ENCODE measurements around the gene LPAR3.

The LPAR3 gene, protein sequence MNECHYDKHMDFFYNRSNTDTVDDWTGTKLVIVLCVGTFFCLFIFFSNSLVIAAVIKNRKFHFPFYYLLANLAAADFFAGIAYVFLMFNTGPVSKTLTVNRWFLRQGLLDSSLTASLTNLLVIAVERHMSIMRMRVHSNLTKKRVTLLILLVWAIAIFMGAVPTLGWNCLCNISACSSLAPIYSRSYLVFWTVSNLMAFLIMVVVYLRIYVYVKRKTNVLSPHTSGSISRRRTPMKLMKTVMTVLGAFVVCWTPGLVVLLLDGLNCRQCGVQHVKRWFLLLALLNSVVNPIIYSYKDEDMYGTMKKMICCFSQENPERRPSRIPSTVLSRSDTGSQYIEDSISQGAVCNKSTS

DNA sequence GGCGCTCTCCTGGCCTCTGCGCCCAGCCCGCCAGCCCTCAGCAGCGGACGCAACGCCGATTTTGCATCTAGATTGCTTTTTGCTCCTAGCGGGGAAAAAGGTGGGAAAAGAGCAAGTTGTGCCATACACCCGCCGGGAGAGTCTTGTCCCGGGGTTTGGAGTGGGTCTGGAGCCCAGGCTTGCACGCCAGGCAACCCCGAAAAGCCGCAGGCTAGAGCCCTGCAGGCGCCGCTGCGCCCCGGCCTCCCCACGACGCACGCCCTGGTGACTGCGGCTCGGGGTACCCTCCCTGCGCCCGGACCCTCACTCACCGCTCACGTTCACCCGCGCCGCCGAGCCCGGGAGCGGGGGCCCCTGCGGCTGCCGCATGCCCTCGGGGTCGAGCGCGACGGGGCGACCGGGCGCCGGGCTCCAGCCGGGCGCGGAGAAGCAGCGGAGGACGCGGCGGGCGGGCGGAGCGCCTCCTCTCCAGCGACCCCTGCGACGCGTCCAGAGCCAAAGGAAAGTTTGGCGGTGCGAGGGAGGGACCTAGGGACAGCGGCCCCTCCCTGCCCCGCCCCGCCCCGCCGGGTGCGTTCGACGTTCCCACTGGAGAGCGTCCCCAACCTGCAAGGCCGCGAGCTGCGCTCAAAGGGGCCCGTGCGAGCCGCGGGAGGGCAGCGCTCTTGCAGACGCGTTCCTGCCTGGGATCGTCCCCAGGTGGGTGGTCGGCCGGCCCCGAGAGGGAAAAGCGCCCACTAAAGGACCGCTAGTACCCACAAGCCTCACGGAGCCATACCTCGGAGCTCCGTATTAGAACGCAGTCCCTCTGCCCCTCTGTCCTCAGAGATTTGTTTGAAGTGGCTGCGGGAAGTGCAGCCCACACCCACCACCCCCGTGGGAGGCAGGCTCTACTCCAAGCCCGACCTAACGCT, at the start of gene LPAR3:
TSS of gene LPAR3 (minus strand) at position 502 of the 914 bp plus-strand sequence. CDS start 27,086 bp downstream, outside the sequence.
- H3K4me1 ChIP-seq (ENCODE audit: control insufficient read depth, low read length) = no peaks in the 10 kb centered on the region
- no peaks in the 10 kb centered on the region for H3F3A ChIP-seq (ENCODE audit: control insufficient read depth, insufficient read depth)
- no peaks in the 10 kb centered on the region for H3K27me3 ChIP-seq (ENCODE audit: control insufficient read depth, low read length)
- H3K36me3 ChIP-seq (ENCODE audit: control insufficient read depth, low read length) = no peaks in the 10 kb centered on the region
- no peak within 1 kb of the TSS for H3K4me2 ChIP-seq (ENCODE audit: low read length)
- no peak within 1 kb of the TSS for H3K27ac ChIP-seq (ENCODE audit: low read depth, low read length)
- no peaks in the 10 kb centered on the region for H4K20me1 ChIP-seq (ENCODE audit: control insufficient read depth, insufficient read depth, low read depth, low read length)
- H3K9me2 ChIP-seq (replicated peaks; ENCODE audit: control insufficient read depth, low read length) = no peaks in the 10 kb centered on the region
- H3K9me3 ChIP-seq (ENCODE audit: control insufficient read depth, insufficient read depth, low read length) = no peaks in the 10 kb centered on the region; the same call in 1 of the 2 replicates
- TF ChIP-seq, protein P1, sequence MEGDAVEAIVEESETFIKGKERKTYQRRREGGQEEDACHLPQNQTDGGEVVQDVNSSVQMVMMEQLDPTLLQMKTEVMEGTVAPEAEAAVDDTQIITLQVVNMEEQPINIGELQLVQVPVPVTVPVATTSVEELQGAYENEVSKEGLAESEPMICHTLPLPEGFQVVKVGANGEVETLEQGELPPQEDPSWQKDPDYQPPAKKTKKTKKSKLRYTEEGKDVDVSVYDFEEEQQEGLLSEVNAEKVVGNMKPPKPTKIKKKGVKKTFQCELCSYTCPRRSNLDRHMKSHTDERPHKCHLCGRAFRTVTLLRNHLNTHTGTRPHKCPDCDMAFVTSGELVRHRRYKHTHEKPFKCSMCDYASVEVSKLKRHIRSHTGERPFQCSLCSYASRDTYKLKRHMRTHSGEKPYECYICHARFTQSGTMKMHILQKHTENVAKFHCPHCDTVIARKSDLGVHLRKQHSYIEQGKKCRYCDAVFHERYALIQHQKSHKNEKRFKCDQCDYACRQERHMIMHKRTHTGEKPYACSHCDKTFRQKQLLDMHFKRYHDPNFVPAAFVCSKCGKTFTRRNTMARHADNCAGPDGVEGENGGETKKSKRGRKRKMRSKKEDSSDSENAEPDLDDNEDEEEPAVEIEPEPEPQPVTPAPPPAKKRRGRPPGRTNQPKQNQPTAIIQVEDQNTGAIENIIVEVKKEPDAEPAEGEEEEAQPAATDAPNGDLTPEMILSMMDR (IDR thresholded peaks at IDR 0.05; ENCODE audit: low read depth, low read length, poor library complexity, severe bottlenecking) = no peak
- no peak within 1 kb of the TSS for H3K4me3 ChIP-seq (ENCODE audit: low read length)
- H3K79me2 ChIP-seq (ENCODE audit: control insufficient read depth, low read length) = no peaks in the 10 kb centered on the region

DNA sequence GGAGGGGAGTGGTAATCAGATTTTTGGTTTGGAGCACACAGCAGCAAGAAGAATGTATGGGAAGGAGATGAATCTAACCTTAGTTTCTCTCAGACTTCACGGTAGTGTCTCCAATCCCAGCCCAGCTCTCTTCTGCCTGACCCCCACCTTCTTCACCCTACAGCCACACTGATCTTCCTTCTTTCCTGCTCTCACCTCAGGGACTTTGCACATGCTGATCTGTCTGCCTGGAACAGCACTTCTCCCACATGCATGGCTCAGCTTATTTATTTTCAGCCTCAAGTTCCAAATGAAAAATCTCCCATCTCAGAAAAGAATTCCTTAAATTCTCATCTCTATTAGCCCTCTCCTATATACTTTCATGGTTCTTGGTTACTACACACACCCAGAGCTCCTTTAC, 48.8 kb upstream of the LPAR3 start:
- Histone ChIP-seq H3F3A (ENCODE audit: control insufficient read depth, insufficient read depth) (peaks cover 3% of the 10 kb centered on the region; the same call in 1 of the 2 replicates), H3K27me3 (ENCODE audit: control insufficient read depth, low read length) (no peaks in the 10 kb centered on the region), H3K4me3 (ENCODE audit: low read length) (no peak overlapping the region), H3K4me1 (ENCODE audit: control insufficient read depth, low read length) (peaks cover 13% of the 10 kb centered on the region), H3K36me3 (ENCODE audit: control insufficient read depth, low read length) (peaks cover 19% of the 10 kb centered on the region), H3K9me2 (replicated peaks; ENCODE audit: control insufficient read depth, low read length) (no peaks in the 10 kb centered on the region), H3K27ac (ENCODE audit: low read depth, low read length) (no peak overlapping the region), H3K79me2 (ENCODE audit: control insufficient read depth, low read length) (no peaks in the 10 kb centered on the region), H3K9me3 (ENCODE audit: control insufficient read depth, insufficient read depth, low read length) (no peaks in the 10 kb centered on the region), H3K4me2 (ENCODE audit: low read length) (no peak overlapping the region), H4K20me1 (ENCODE audit: control insufficient read depth, insufficient read depth, low read depth, low read length) (no peaks in the 10 kb centered on the region)
- no peak for TF ChIP-seq EZH2phosphoT487 (IDR thresholded peaks at IDR 0.05; ENCODE audit: borderline replicate concordance, low read length)
- TF ChIP-seq, protein P1 (IDR thresholded peaks at IDR 0.05; ENCODE audit: low read depth, low read length, poor library complexity, severe bottlenecking) = no peak

DNA sequence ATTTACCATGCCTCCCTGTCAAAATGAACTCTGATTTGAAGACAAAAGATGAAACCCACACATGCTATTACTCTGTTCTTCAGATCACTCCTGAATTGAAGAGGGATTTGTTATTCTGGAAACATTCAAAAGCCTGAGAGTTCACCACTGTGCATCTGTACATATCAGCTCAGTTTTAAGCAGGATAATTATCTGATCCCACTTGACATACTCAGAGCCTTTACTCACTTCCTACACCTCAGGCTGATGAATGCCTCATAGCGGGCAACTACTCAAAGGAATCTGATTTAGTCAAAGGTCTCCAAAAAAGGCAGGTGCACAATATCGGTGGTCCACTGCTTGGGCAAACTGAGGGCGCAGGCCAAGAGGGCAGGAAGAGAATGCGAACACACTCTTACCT, 47.5 kb upstream of the LPAR3 start:
- TF ChIP-seq, protein P1 (IDR thresholded peaks at IDR 0.05; ENCODE audit: low read depth, low read length, poor library complexity, severe bottlenecking) = no peak
- TF ChIP-seq EZH2phosphoT487 (IDR thresholded peaks at IDR 0.05; ENCODE audit: borderline replicate concordance, low read length) = no peak
- no peak overlapping the region for H3K4me2 ChIP-seq (ENCODE audit: low read length)

More for the DNA sequence above, 47.5 kb upstream of the LPAR3 start:
- peaks cover 9% of the 10 kb centered on the region for H3K4me1 ChIP-seq (ENCODE audit: control insufficient read depth, low read length)
- H3K36me3 ChIP-seq (ENCODE audit: control insufficient read depth, low read length) = peaks cover 14% of the 10 kb centered on the region; the same call in 1 of the 2 replicates
- H3K9me3 ChIP-seq (ENCODE audit: control insufficient read depth, insufficient read depth, low read length) = no peaks in the 10 kb centered on the region
- 0 out of 2 replicates have a peak, but pooled peaks cover 3% of the 10 kb centered on the region for H3F3A ChIP-seq (ENCODE audit: control insufficient read depth, insufficient read depth)
- H3K4me3 ChIP-seq (ENCODE audit: low read length) = no peak overlapping the region
- no peaks in the 10 kb centered on the region for H3K9me2 ChIP-seq (replicated peaks; ENCODE audit: control insufficient read depth, low read length)
- no peak overlapping the region for H3K27ac ChIP-seq (ENCODE audit: low read depth, low read length)
- no peaks in the 10 kb centered on the region for H3K79me2 ChIP-seq (ENCODE audit: control insufficient read depth, low read length)
- H4K20me1 ChIP-seq (ENCODE audit: control insufficient read depth, insufficient read depth, low read depth, low read length) = no peaks in the 10 kb centered on the region
- H3K27me3 ChIP-seq (ENCODE audit: control insufficient read depth, low read length) = no peaks in the 10 kb centered on the region

Data from DOHH2 (cell line).